Amniotic epithelial cell (primary cell): ENCODE measurements around the gene ASIC4.

Experiments used
- DNase-seq: peaks from one replicate; pipeline ENCODE4 v3.0.0-alpha.2; 2010; ENCODE audit warnings: low read depth

Gene ASIC4

GRCh38 chr2:219514196-219514761, at the start of gene ASIC4:
Gene ASIC4, plus strand, starts transcription at chr2:219514482. Its CDS starts 243 bp downstream, at chr2:219514725.
- no peak for DNase-seq

GRCh38 chr2:219465659-219466561, 48.4 kb upstream of the ASIC4 start:
- no peak for DNase-seq

- DNase-seq = no peak
These were observed 47.2 kb upstream of the ASIC4 start for GRCh38 chr2:219466816-219467735.

- DNase-seq = no peak
These were observed 46.6 kb upstream of the ASIC4 start for GRCh38 chr2:219467736-219468075.

GRCh38 chr2:219468410-219469185, 45.7 kb upstream of the ASIC4 start:
- no peak for DNase-seq

GRCh38 chr2:219469186-219469724, 45.0 kb upstream of the ASIC4 start:
- DNase-seq = peak; percentile 74

GRCh38 chr2:219470429-219470828, 43.9 kb upstream of the ASIC4 start:
- no peak for DNase-seq

GRCh38 chr2:219471476-219472371, 42.6 kb upstream of the ASIC4 start:
- DNase-seq = no peak

GRCh38 chr2:219472629-219473187, 41.6 kb upstream of the ASIC4 start:
- DNase-seq = no peak

- DNase-seq = no peak
These were observed 40.8 kb upstream of the ASIC4 start for GRCh38 chr2:219473511-219473910.

- DNase-seq = no peak
These were observed 39.8 kb upstream of the ASIC4 start for GRCh38 chr2:219474285-219475060.

GRCh38 chr2:219475278-219475677, 39.0 kb upstream of the ASIC4 start:
- no peak for DNase-seq

GRCh38 chr2:219475697-219476651, 38.3 kb upstream of the ASIC4 start:
- DNase-seq = peak; percentile 38

- DNase-seq = peak; percentile 13
These were observed 37.6 kb upstream of the ASIC4 start for GRCh38 chr2:219476652-219477151.

- DNase-seq = no peak
These were observed 37.1 kb upstream of the ASIC4 start for GRCh38 chr2:219477179-219477578.

- DNase-seq = no peak
These were observed 36.5 kb upstream of the ASIC4 start for GRCh38 chr2:219477815-219478214.

- DNase-seq = no peak
These were observed 35.4 kb upstream of the ASIC4 start for GRCh38 chr2:219478916-219479315.

- no peak for DNase-seq
These were observed 34.3 kb upstream of the ASIC4 start for GRCh38 chr2:219480004-219480403.
